WTC11 (cell line): ENCODE data around the gene VPS18. TPM values are rescaled to one million over a fixed set of nuclear protein-coding genes. Genes with fewer than 3 reads are reported as not detected.

Experiments
- ATAC-seq: fragments of 200-7000 bp; cut with Tn5 transposase; 2 replicates; pipeline ENCODE4 v1.10.0; 2021; ENCODE audit warnings: mild to moderate bottlenecking, moderate library complexity
- CTCF ChIA-PET: fragments of 300-600 bp; sonication (Branson Sonifier 250); formaldehyde crosslinking; loops from one replicate; lab custom pipeline; 2021; ENCODE audit warnings: antibody characterized with exemption; lab: Charles Lee
- POLR2A ChIA-PET: fragments of 350-600 bp; sonication (Branson Sonifier 250); formaldehyde crosslinking; loops from one replicate; lab custom pipeline; 2021; ENCODE audit warnings: antibody characterized with exemption; lab: Charles Lee
- DNase-seq: peaks from one replicate; pipeline ENCODE4 v3.0.0; 2021; ENCODE audit warnings: low spot score
- H3K27ac Mint-ChIP-seq: 2 replicates; pipeline ENCODE4 v1.8.0; 2021; ENCODE audit warnings: mixed read lengths
- H3K27me3 Mint-ChIP-seq: 2 replicates; pipeline ENCODE4 v1.8.0; 2021; ENCODE audit warnings: low read depth, mild to moderate bottlenecking, moderate library complexity, mixed read lengths
- H3K36me3 Mint-ChIP-seq: 2 replicates; pipeline ENCODE4 v1.8.0; 2021; ENCODE audit warnings: mixed read lengths
- H3K4me1 Mint-ChIP-seq: 2 replicates; pipeline ENCODE4 v1.8.0; 2022; ENCODE audit warnings: mixed read lengths
- H3K4me3 Mint-ChIP-seq: 2 replicates; pipeline ENCODE4 v1.8.0; 2021; ENCODE audit warnings: mild to moderate bottlenecking, moderate library complexity, mixed read lengths
- H3K9me3 Mint-ChIP-seq: 2 replicates; pipeline ENCODE4 v1.8.0; 2021; ENCODE audit warnings: mixed read lengths
- CREB1 ChIP-seq: sonication (generic); formaldehyde crosslinking; IDR thresholded peaks from 2 replicates; pipeline ENCODE4 v1.8.0; 2023; ENCODE audit warnings: mild to moderate bottlenecking, missing genetic modification reagents
- E2F4 ChIP-seq: sonication (generic); formaldehyde crosslinking; IDR thresholded peaks from 2 replicates; pipeline ENCODE4 v1.8.1; 2022; ENCODE audit warnings: low read depth, mild to moderate bottlenecking, moderate library complexity, missing genetic modification reagents, borderline replicate concordance
- EMX1 ChIP-seq: fragments of 250-450 bp; sonication (Bioruptor Pico); IDR thresholded peaks from 2 replicates; pipeline ENCODE4 v1.8.0; 2021; ENCODE audit warnings: mild to moderate bottlenecking
- GRHL2 ChIP-seq: fragments of 250-450 bp; sonication (Bioruptor Pico); IDR thresholded peaks from 2 replicates; pipeline ENCODE4 v1.8.0; 2022; ENCODE audit warnings: mild to moderate bottlenecking, moderate library complexity; ENCODE audit not compliant: insufficient replicate concordance, severe bottlenecking
- NFE2L1 ChIP-seq: sonication (generic); formaldehyde crosslinking; IDR thresholded peaks from 2 replicates; pipeline ENCODE4 v1.8.1; 2023; ENCODE audit warnings: missing genetic modification reagents
- NR1H2 ChIP-seq: sonication (generic); formaldehyde crosslinking; IDR thresholded peaks from 2 replicates; pipeline ENCODE4 v1.9.0; 2021; ENCODE audit warnings: mild to moderate bottlenecking, moderate library complexity, missing genetic modification reagents
- PRDM15 ChIP-seq: sonication (generic); formaldehyde crosslinking; IDR thresholded peaks from 2 replicates; pipeline ENCODE4 v1.8.0; 2022; ENCODE audit warnings: missing genetic modification reagents
- PREB ChIP-seq: sonication (generic); formaldehyde crosslinking; IDR thresholded peaks from 2 replicates; pipeline ENCODE4 v1.8.1; 2022; ENCODE audit warnings: mild to moderate bottlenecking, missing genetic modification reagents, moderate library complexity, borderline replicate concordance
- SMAD4 ChIP-seq: sonication (generic); formaldehyde crosslinking; IDR thresholded peaks from 2 replicates; pipeline ENCODE4 v1.8.0; 2022; ENCODE audit warnings: mild to moderate bottlenecking, missing genetic modification reagents
- SP1 ChIP-seq: sonication (generic); formaldehyde crosslinking; conservative IDR thresholded peaks from 2 replicates; pipeline ENCODE4 v1.8.1; 2022; ENCODE audit warnings: missing genetic modification reagents
- USF2 ChIP-seq: sonication (generic); formaldehyde crosslinking; IDR thresholded peaks from 2 replicates; pipeline ENCODE4 v1.8.1; 2023; ENCODE audit warnings: mild to moderate bottlenecking, missing genetic modification reagents, moderate library complexity
- ZNF121 ChIP-seq: sonication (generic); formaldehyde crosslinking; IDR thresholded peaks from 2 replicates; pipeline ENCODE4 v1.8.0; 2023; ENCODE audit warnings: missing genetic modification reagents
- ZNF138 ChIP-seq: sonication (generic); formaldehyde crosslinking; conservative IDR thresholded peaks from 2 replicates; pipeline ENCODE4 v1.8.1; 2022; ENCODE audit warnings: mild to moderate bottlenecking, moderate library complexity, missing genetic modification reagents
- ZNF317 ChIP-seq: sonication (generic); formaldehyde crosslinking; IDR thresholded peaks from 2 replicates; pipeline ENCODE4 v1.8.1; 2023; ENCODE audit warnings: low read depth, mild to moderate bottlenecking, moderate library complexity, missing genetic modification reagents, borderline replicate concordance
- ZNF423 ChIP-seq: fragments of 250-450 bp; sonication (Bioruptor Pico); IDR thresholded peaks from 2 replicates; pipeline ENCODE4 v2.1.2; 2022; ENCODE audit warnings: mild to moderate bottlenecking, moderate library complexity
- total RNA-seq: library from RNA; stranded (reverse); gene quantifications from 3 replicates; pipeline ENCODE4 v1.2.3, GENCODE V29; 2021
- TF ChIP-seq, protein P1 (sequence below): sonication (generic); formaldehyde crosslinking; IDR thresholded peaks from 2 replicates; pipeline ENCODE4 v1.8.0; 2023; ENCODE audit warnings: missing genetic modification reagents, mild to moderate bottlenecking, borderline replicate concordance
- TF ChIP-seq, protein P2 (sequence below): fragments of 250-450 bp; sonication (Bioruptor Pico); IDR thresholded peaks from 2 replicates; pipeline ENCODE4 v1.9.0; 2021; ENCODE audit warnings: moderate library complexity, mild to moderate bottlenecking, inconsistent platforms, borderline replicate concordance
- TF ChIP-seq, protein P3 (sequence below): sonication (generic); formaldehyde crosslinking; conservative IDR thresholded peaks from 2 replicates; pipeline ENCODE4 v1.8.1; 2023; ENCODE audit warnings: mild to moderate bottlenecking, low read depth, missing genetic modification reagents, moderate library complexity

The VPS18 gene
- total RNA-seq, 1 experiment from 2014 or later, result 27.3 TPM

DNA sequence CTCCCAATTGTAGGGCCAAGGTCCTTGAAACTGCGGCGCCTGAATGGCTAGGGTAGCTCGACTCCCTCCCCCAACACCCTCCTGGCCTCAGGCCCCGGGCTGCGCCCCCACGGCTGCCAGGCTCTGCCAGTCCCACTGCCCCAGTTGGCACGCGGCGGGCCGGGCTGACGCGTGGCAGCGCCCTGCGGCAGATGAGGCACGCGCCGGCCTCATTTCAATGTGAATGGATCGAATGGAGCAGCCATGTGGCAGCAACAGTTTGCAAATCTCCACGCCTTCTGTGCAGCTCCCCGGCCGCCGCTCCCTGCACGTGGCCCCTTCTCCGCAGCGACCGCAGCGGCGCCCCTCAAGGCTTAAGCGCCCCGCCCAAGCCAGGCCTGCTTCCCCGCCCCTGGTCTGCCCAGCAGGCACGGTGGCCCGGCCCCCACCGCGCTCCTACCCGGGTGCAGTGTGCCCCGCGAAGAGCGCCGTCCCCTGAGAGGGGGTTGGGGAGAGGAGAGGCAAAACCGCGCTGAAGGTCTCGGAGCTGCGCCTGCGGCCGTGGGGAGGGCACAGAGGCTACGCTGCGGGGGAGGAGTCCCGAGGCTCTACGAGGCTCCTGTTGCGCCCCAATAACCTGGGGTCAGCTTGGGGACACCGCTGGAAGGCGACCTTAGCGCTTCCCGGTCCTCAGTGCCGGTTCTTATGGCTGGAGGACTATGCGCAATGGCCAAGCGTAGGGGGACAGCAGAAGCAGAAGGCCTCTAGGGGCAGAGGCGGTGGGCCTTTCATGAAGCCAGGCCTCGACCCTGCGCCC, 31.8 kb downstream of the VPS18 start (continued):
- TF ChIP-seq PREB (CRISPR knock-in tag) (no peak), NR1H2 (CRISPR knock-in tag) (no peak), CREB1 (CRISPR knock-in tag) (no peak), ZNF138 (CRISPR knock-in tag) (peak; percentile 75; the same call in 1 of the 2 replicates), NFE2L1 (CRISPR knock-in tag) (no peak; the same call in 1 of the 2 replicates), PRDM15 (CRISPR knock-in tag) (no peak)
- TF ChIP-seq, protein P1, sequence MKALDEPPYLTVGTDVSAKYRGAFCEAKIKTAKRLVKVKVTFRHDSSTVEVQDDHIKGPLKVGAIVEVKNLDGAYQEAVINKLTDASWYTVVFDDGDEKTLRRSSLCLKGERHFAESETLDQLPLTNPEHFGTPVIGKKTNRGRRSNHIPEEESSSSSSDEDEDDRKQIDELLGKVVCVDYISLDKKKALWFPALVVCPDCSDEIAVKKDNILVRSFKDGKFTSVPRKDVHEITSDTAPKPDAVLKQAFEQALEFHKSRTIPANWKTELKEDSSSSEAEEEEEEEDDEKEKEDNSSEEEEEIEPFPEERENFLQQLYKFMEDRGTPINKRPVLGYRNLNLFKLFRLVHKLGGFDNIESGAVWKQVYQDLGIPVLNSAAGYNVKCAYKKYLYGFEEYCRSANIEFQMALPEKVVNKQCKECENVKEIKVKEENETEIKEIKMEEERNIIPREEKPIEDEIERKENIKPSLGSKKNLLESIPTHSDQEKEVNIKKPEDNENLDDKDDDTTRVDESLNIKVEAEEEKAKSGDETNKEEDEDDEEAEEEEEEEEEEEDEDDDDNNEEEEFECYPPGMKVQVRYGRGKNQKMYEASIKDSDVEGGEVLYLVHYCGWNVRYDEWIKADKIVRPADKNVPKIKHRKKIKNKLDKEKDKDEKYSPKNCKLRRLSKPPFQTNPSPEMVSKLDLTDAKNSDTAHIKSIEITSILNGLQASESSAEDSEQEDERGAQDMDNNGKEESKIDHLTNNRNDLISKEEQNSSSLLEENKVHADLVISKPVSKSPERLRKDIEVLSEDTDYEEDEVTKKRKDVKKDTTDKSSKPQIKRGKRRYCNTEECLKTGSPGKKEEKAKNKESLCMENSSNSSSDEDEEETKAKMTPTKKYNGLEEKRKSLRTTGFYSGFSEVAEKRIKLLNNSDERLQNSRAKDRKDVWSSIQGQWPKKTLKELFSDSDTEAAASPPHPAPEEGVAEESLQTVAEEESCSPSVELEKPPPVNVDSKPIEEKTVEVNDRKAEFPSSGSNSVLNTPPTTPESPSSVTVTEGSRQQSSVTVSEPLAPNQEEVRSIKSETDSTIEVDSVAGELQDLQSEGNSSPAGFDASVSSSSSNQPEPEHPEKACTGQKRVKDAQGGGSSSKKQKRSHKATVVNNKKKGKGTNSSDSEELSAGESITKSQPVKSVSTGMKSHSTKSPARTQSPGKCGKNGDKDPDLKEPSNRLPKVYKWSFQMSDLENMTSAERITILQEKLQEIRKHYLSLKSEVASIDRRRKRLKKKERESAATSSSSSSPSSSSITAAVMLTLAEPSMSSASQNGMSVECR (CRISPR knock-in tag), result peak; percentile 85; the same call in 1 of the 2 replicates
- TF ChIP-seq, protein P2, sequence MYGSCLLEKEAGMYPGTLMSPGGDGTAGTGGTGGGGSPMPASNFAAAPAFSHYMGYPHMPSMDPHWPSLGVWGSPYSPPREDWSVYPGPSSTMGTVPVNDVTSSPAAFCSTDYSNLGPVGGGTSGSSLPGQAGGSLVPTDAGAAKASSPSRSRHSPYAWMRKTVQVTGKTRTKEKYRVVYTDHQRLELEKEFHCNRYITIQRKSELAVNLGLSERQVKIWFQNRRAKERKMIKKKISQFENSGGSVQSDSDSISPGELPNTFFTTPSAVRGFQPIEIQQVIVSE (CRISPR knock-in tag), result no peak

DNA sequence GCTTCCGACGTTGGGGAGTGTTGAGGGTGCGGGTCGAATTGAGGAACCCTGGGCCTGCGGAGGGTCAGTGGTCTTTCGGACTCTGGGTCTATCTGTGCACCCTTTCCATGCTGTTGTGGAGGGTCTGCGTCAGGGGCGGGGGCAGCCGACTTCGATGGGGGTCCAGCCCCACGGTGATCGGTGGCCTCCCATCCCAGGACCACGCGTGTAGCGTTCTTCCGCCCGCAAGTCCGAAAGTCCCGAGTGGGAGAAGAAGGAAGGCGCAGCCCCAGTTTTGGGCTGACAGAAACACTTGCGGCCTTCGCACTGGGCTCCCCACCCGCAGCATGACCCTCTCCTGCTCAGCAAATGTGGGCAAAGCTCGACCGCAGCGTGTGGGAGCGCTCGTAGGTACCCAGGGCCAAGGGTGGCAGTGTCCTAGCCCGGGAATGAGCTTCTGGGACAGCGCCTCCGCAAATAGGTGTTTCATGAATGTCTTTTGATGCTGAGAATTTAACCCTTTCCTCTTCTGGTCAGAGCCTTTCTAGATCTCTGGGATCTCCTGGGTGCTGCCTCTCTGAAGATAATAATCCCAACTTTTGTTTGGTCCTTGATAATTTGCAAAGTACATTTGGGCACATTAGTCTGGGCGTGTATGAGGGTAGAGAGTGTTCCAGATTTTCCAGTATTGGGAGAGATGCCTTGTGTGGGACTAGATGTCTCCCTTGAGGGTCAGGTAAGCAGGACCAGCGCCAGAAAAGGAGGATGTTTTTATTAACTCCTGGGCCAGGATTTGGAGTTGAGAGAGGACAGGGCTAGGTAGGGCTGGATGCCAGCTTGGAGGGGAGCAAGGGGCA, 32.6 kb downstream of the VPS18 start:
- H3K27me3 Mint-ChIP-seq, result peaks cover 100% of the 10 kb centered on the region
- peak overlapping the region; percentile 80 for H3K4me3 Mint-ChIP-seq
- no peaks in the 10 kb centered on the region for H3K9me3 Mint-ChIP-seq
- peaks cover 30% of the 10 kb centered on the region for H3K4me1 Mint-ChIP-seq
- DNase-seq (no peak), ATAC-seq (no peak)
- ChIA-PET CTCF (interaction anchor here (1.0 to 10.6 kb wide), 11 partner anchors 10 to 70 kb away, joined by 3 to 203 read pairs (median 10); partner anchors contain the start of gene VPS18), POLR2A (interaction anchor here (8.7 kb wide), 1 partner anchor 27 kb away, joined by 73 read pairs; the partner anchor contains the start of gene CHAC1)
- no peaks in the 10 kb centered on the region for H3K36me3 Mint-ChIP-seq
- H3K27ac Mint-ChIP-seq, result no peak overlapping the region
- TF ChIP-seq USF2, result no peak
- no peak for TF ChIP-seq SMAD4 (CRISPR knock-in tag)
- no peak for TF ChIP-seq ZNF423
- no peak for TF ChIP-seq GRHL2 (CRISPR knock-in tag)
- TF ChIP-seq ZNF121 (CRISPR knock-in tag), result no peak
- no peak for TF ChIP-seq E2F4 (CRISPR knock-in tag)
- no peak for TF ChIP-seq EMX1 (CRISPR knock-in tag)
- TF ChIP-seq SP1 (CRISPR knock-in tag), result no peak
- no peak for TF ChIP-seq ZNF317 (CRISPR knock-in tag)
- no peak for TF ChIP-seq CREB1 (CRISPR knock-in tag)
- TF ChIP-seq, protein P3, sequence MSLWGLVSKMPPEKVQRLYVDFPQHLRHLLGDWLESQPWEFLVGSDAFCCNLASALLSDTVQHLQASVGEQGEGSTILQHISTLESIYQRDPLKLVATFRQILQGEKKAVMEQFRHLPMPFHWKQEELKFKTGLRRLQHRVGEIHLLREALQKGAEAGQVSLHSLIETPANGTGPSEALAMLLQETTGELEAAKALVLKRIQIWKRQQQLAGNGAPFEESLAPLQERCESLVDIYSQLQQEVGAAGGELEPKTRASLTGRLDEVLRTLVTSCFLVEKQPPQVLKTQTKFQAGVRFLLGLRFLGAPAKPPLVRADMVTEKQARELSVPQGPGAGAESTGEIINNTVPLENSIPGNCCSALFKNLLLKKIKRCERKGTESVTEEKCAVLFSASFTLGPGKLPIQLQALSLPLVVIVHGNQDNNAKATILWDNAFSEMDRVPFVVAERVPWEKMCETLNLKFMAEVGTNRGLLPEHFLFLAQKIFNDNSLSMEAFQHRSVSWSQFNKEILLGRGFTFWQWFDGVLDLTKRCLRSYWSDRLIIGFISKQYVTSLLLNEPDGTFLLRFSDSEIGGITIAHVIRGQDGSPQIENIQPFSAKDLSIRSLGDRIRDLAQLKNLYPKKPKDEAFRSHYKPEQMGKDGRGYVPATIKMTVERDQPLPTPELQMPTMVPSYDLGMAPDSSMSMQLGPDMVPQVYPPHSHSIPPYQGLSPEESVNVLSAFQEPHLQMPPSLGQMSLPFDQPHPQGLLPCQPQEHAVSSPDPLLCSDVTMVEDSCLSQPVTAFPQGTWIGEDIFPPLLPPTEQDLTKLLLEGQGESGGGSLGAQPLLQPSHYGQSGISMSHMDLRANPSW (CRISPR knock-in tag), result no peak
